VCaP (cell line): ENCODE measurements around the gene ATP5F1B.
A peak's percentile ranks its signal among the peaks of the same experiment; 100 is the strongest.

Experiments used
- H3K27ac ChIP-seq: fragments of 450-650 bp; 2 replicates; pipeline ENCODE4 v1.5.1; 2017
- CTCF ChIP-seq: fragments of 450-650 bp; conservative IDR thresholded peaks from 2 replicates; pipeline ENCODE4 v1.5.1; 2017; ENCODE audit warnings: mild to moderate bottlenecking, moderate library complexity

ATP5F1B gene

GRCh38 chr12:56644654-56645053, 1.1 kb downstream of the ATP5F1B start:
- no peak for TF ChIP-seq CTCF

GRCh38 chr12:56641219-56641618, 4.6 kb downstream of the ATP5F1B start:
- no peak for TF ChIP-seq CTCF
- H3K27ac ChIP-seq, result peak overlapping the region; percentile 97; the same call in 1 of the 2 replicates

More at GRCh38 chr12:56644654-56645053, 1.1 kb downstream of the ATP5F1B start:
- H3K27ac ChIP-seq, result peak overlapping the region; percentile 97

- TF ChIP-seq CTCF, result no peak
- H3K27ac ChIP-seq, result peak overlapping the region; percentile 97
Observed at GRCh38 chr12:56637621-56638020, 8.2 kb downstream of the ATP5F1B start.

- peak; percentile 86 for TF ChIP-seq CTCF
- H3K27ac ChIP-seq, result peak overlapping the region; percentile 97
Observed at GRCh38 chr12:56636675-56637540, 8.9 kb downstream of the ATP5F1B start.

- H3K27ac ChIP-seq, result peak overlapping the region; percentile 97
- TF ChIP-seq CTCF, result no peak
Observed at GRCh38 chr12:56635806-56636674, 9.7 kb downstream of the ATP5F1B start.

GRCh38 chr12:56634837-56635791, 10.7 kb downstream of the ATP5F1B start:
- H3K27ac ChIP-seq, result peak overlapping the region; percentile 97
- peak; percentile 81 for TF ChIP-seq CTCF
